DMS 273 treated with DMSO at 0.1 percent for 48 hours (cell line): Measurements from ENCODE around the gene NKIRAS1.
A peak's percentile ranks its signal among the peaks of the same experiment; 100 is the strongest.
"Not testable (repeated sequence)": the region's sequence is repeated elsewhere in the genome, so short reads cannot be mapped to it uniquely, and the experiment has no call there.

Experiments used
- DNase-seq: peaks from one replicate; lab custom pipeline; 2025; lab: John Stamatoyannopoulos, UW

The NKIRAS1 gene

GRCh38 chr3:23869977-23870662, 46.7 kb downstream of the NKIRAS1 start:
- no peak for DNase-seq

DNA sequence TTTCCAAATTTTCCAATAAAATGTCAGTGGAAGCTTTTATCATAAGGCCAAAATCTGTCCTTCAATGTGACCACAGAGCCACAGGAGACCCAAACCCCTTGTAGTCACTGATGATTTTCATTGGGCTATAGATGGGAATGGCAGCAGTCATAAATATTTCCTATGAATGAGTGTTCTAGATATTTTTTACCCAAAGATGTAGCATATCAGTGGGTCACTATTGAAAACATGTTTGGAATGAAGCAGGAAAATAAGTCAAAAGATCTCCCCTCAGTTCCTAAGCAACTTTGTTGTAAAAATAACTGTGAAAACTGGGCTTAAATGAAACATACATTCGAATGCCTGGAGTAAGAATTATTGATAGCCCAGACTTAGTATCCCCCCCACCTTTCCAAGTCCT, 49.0 kb downstream of the NKIRAS1 start:
- no peak for DNase-seq

DNA sequence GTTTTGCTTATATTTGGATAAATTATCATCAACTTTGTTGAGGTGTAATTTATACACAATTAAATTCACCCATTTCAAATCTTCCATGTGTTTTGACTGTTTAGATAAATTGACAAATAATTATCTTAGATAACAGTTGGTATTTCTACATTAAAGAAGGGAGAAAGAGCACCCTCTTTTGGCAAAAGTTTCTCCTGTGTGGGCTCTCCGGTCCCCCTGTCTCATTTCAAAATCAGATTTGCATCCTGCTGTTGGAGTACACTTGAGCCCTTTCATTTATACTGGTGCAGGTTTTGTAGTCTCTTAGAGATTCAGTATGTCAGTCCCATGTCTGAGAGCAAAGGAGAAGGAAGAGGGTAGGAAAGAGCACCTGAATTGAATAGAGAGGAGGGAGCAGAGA, 49.4 kb downstream of the NKIRAS1 start:
- DNase-seq, result no peak

GRCh38 chr3:23865595-23866396, 51.0 kb downstream of the NKIRAS1 start:
- no peak for DNase-seq

- no peak for DNase-seq
These were observed 51.9 kb downstream of the NKIRAS1 start for GRCh38 chr3:23864931-23865330.

DNA sequence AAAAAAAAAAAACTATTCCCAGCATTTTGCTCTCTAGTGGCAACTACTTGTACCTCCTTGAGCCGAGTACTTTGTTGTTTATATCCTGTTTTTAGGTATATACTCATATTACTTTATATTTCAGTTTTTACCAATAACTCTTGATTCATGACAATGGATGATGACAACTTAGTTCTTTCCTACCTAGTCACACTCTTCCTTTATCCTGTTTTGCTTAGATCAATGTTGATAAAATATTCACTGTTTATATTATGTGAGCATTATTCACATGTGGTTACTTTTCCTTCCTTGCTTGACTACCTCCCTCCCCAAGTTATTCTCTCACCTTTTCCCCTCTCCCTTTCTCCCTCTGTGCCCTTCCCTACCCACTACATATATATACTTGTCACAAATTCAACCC, 53.7 kb downstream of the NKIRAS1 start:
- DNase-seq, result no peak

DNA sequence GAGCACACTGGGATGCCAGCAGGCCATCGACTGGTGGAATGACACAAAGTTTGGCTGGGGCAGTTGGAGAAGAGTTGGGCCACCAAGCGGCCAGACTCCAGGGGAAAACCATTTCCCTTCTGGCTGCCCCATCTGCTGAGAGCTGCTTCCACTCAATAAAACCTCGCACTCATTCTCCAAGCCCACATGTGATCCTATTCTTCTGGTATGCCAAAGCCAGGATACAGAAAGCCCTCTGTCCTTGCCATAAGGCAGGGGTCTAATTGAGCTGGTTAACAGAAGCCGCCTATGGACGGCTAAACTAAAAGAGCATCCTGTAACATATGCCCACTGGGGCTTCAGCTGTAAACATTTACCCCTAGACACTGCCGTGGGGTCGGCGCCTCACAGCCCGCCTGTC, 55.1 kb downstream of the NKIRAS1 start:
- no peak for DNase-seq

DNA sequence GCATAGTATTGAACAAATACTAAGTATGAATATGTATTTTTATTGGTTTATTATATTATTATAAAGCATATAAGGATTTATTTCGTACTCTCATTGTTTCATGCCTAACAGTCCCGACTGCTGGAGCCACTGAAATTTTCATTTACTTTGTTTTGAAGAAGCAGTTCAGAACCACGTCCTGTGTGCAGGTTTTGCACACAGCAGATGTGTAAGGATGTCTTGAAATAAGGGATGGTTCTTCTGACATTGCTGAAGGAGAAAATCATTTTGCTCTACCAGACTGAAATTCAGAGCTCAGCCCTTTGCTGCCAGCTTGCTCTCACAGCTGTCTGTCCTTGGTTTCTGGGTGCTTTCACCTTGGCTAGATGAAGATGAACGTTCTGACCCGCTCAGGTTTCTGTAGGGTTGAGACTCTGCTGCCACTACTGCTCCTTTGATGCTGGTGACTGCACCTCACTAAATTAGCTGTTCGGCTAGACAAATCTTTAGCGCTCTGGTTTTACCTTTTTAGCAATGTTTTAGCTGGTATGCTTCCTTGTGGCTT, 56.9 kb downstream of the NKIRAS1 start:
- DNase-seq, result no peak

- no peak for DNase-seq
These were observed 57.6 kb downstream of the NKIRAS1 start for GRCh38 chr3:23859012-23859743.

GRCh38 chr3:23856286-23856685, 60.5 kb downstream of the NKIRAS1 start:
- DNase-seq, result peak; percentile 5

GRCh38 chr3:23849462-23849861, 67.3 kb downstream of the NKIRAS1 start:
- DNase-seq, result not testable (repeated sequence)

GRCh38 chr3:23845326-23846216, 71.2 kb downstream of the NKIRAS1 start:
- no peak for DNase-seq

- DNase-seq, result no peak
These were observed 72.9 kb downstream of the NKIRAS1 start for GRCh38 chr3:23843869-23844268.
